GM21515 (cell line): Measurements from ENCODE around the gene ADCY5.

ENCODE experiments used
- ATAC-seq: cut with Tn5 transposase; IDR thresholded peaks from one replicate; pipeline ENCODE4 v1.9.1; 2021; ENCODE audit not compliant: unreplicated experiment

ADCY5 gene

DNA sequence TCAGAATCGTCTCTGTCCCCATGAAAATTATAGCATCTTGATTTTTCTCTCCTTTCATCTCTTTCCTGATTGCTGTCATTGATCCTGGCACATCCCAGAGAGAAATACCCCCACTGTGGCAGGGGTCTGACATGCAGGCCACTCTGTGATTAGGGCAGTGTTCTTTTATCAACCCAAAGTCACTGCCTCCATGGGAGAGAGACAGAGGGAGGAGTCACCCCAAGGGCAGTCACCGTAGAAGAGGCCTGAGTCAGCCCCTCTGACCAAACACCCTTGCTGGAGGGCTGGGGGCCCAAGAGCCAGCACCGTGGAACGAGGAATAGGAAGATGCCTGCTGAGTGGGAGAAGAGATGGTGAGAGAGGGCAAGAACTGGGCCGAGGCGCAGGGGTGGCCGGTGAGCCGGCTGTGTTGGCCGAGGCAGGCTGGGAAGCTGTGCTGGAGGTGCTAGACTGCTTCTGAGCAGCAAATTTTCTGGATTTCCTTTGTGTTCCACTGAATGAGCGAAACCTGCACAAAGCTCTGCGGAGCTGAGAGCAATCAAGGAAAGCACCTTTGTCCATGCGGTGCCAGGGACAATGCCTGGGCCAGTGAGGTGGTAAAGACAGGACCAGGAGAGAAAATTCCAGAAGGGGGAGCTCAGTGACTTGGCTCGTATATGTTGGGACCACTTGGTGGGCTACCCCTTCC lies 103.8 kb downstream of the ADCY5 start:
- no peak for ATAC-seq

GRCh38 chr3:123344175-123344906 lies 104.5 kb downstream of the ADCY5 start:
- ATAC-seq: no peak

GRCh38 chr3:123343296-123344174 lies 105.4 kb downstream of the ADCY5 start:
- no peak for ATAC-seq

DNA sequence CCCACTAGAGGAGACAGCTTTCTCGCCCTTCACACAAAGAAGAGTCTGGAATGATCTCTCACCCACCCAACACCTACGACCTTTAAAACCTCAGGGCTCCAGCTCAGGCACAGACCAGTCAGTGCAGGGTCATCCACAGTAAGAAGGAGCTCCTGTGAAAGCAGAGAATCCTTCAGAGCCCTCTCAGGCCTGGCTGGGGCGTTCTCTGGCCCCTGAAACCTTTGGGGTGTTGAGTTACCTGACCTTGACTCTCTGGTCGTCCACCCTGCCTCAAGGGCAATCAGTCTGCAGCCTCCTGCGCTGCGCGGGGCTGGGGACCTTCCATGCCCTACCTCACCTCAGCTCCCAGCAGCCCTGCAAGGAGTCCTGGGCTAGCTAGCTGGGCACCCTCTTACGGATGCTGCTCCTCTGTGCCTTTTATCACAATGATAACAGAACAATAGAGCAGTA lies 106.2 kb downstream of the ADCY5 start:
- ATAC-seq: no peak

GRCh38 chr3:123341871-123342630 lies 106.8 kb downstream of the ADCY5 start:
- ATAC-seq: no peak

GRCh38 chr3:123340336-123340735 lies 108.6 kb downstream of the ADCY5 start:
- no peak for ATAC-seq

DNA sequence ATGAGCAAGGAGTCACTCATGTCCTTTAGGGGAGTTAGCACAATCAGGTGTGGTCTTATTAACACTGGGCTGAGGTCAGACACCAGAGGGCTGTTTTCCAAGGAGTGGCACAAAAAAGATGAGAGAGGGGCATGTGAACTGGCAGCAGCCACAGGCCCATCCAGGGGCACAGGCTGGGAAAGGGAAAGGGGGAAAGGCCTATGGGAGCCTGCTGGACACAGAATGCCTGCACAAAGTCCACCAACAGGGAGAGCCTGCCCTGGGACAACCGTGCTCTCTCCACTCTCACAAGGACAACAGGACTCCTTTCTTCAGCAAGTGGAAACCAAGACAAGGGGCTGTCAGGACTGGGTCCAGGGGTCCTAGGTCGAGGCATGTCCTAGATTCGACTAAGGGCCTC lies 109.6 kb downstream of the ADCY5 start:
- no peak for ATAC-seq

DNA sequence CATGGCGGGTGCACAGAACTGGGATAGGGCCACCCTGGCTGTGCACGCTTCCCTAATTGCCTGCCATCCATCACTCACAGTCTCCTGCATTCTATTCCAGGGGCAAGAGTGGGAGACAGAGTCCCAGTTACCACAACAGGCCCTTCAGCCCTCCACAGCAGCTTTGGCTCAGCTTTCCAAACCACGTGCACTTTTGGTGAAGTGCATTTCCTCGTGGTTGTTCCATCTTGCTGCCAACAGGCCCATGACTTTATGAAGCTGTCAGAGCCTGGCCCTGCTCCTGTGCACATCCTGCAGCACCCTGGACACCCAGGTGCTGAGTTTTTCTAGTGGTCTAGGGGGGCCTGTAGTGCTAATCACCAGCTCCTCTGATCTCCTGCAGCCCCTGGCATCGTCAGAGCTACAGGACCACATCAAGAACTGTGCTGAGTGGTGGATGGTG lies 110.2 kb downstream of the ADCY5 start:
- ATAC-seq: no peak

- no peak for ATAC-seq
These were observed 110.8 kb downstream of the ADCY5 start for GRCh38 chr3:123337948-123338619.

DNA sequence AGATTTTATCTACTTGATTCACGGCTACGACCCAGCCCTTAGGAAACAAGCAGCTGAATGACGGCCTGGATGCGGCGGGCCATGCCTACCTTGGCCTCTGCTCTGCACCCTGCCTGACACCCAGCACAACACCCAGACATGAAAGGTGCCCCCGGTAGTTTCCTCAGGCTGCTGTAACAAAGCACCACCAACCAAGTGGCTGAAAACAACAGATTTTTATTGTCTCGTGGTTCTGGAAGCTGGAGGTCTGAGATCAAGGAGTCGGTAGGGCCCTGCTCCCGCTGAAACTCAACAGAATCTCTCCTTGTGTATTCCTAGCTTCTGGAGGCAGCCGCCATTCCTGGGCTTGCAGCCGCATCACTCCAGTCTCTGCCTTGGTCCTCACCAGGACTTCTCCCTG lies 111.7 kb downstream of the ADCY5 start:
- ATAC-seq: no peak

DNA sequence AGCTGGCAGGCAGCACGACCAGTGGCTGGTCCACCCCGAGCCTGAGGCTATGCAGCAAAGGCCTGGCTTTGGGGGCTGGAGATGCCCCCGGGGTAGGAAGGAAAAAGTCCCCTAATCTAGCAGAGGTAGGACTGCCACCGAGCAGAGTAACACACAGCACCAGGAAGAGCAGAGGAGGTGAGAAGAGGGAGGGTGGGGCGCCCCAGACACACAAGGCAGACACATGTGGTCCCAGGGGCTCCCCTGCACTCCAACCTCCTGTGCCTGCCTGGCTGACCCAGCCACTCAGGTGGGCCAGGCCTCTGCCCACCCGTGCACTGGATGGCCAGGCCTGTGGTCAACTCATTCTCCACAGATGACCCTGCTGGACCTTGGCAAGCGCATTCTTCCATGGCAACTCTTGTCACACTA lies 112.4 kb downstream of the ADCY5 start:
- no peak for ATAC-seq

DNA sequence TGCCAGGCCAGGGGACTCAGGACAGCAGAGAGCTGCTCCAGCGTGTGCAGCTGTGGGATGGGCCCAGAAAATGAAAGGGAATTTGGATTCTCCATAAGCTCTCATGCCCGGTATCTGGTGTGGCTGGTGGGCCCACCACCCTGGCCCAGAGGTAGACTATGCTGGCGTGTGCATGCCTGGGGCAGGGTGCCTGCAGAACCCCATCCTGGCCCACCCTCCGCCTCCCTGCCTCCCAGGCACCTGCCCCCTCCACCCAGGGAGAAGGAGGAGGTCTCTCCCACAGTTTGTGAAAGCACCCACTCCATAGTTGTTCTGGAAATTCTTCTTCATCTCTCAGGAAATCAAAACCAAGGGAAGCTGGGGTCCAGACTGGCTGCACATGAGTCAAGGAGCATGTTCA lies 112.9 kb downstream of the ADCY5 start:
- ATAC-seq: no peak

GRCh38 chr3:123335007-123335670 lies 113.8 kb downstream of the ADCY5 start:
- no peak for ATAC-seq

DNA sequence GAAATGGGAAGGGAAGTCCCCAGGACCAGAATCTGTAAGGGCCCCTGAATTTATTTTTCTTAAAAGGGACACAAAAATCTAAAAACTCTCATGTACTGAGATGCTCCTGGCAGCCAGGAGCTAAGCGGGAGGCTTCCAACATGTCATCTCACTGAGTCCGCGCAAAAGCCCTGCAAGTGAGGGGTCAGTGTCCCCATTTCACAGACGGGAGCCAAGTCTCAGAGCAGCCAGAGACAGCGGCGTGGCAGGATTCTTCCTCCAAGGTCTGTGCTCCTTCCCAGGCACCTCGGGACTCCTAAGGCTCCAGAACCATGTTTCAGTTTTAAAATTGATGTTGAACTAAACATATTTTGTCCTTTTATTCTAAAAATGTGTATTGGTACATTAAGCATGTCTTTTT lies 114.8 kb downstream of the ADCY5 start:
- ATAC-seq: no peak

GRCh38 chr3:123333401-123333800 lies 115.5 kb downstream of the ADCY5 start:
- no peak for ATAC-seq

DNA sequence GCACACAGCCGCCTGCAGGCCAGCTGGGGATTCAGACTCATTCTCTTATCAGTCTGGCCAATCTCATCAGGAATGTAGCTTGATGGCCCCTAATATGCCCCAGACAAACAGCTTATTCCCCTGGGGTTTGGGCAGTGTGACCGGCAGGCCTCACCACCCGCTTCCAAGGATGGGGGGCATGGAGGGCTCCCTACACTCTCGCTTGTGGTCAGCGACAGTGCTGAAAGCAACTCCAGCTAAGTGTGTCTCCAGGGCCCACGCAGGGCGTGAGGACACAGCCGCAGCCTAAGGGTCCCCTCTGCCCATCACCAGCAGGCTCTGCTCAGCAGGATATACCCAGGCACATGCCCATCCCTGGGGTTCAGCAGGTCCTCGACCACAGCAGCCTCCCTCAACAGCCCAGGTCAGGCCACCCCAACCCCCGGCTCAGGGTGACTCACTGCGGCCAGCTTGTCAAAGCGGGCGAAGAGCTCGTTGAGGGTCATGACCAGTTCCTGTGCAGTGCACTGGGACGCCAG lies 116.7 kb downstream of the ADCY5 start:
- ATAC-seq: no peak

DNA sequence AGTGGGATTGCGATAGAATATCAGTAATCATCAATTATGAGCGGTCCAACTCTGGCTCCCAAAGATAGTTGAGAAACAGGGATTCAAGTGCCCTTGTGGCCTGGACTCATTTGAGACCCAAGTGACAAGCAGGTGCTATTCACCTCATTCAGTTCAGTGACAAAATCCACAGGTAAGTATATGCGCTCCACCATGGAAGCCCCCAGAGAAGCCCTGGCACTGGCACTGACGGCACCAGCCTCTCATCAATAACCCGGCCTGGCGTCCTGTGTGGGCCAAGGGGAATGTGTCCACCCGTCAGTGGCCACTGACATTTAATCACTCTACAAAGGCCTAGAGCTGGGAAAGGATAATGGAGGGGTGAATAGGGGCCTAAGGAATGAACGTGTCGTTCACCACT lies 117.2 kb downstream of the ADCY5 start:
- no peak for ATAC-seq

DNA sequence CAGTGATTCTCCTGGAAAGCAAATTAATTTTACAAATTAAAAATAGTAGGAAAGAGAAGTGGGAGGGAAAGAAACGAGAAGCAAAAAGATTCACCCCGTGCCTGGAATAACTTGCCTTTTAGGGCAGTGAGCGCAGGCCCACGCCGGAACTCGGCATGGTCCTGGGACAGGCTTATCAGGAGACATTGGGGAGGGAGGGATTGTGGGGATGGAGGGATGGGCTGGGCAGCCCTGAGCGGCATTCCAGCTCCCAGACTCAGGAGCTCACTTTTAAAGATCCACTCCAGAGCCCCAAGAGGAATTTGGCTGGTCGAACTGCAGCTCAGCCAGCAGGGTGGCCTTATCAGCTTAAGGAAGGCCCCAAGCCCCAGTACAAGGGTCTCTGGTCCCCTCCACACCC lies 117.9 kb downstream of the ADCY5 start:
- no peak for ATAC-seq

DNA sequence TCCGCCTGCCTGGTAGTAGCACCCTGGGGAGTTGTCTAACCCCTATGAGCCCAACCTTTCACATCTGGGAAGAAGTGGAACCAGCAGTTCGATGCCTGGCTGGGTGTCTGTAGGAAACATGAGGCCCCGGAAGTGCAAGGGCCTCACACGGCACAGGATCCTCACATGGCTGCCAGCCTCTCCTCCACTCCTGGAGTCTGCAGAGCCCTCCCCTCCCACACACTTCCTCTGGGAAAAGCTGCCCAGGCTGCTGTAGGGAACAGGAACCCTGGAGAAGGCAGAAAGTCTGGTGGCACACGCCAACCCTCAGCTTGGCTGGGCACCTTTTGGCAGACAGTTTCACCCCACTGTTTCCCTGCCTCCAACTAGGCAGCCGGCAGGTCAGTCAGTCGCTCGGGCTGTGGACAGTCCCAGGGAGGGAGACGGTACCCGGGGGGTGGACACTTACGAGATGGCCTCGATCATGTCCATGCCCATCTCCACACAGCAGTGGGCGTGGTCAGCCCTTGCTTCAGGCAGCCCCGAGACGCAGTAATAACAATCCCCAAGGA lies 118.4 kb downstream of the ADCY5 start:
- no peak for ATAC-seq
